Fibroblast of villous mesenchyme (primary cell): Measurements from ENCODE around the gene PAWR. TPM values are rescaled to one million over a fixed set of nuclear protein-coding genes. Genes with fewer than 3 reads are reported as not detected.

Experiments used
- DNase-seq: peaks from one replicate; pipeline ENCODE4 v3.0.0-alpha.2; 2010; ENCODE audit warnings: low read depth
- H3K4me3 ChIP-seq: 2 replicates; pipeline ENCODE4 v1.5.1; 2011; ENCODE audit warnings: low read depth, mild to moderate bottlenecking, low read length
- total RNA-seq: library from RNA; depleted of rRNA; stranded (reverse); fragments of >200 nt; gene quantifications from 2 replicates; pipeline ENCODE4 v1.2.3, GENCODE V29; 2012
- TF ChIP-seq, protein P1 (sequence below): IDR thresholded peaks from 2 replicates; pipeline ENCODE4 v1.5.1; 2012; ENCODE audit warnings: low read depth, mild to moderate bottlenecking, low read length; ENCODE audit not compliant: insufficient read depth

PAWR gene
- total RNA-seq, 1 donor: 64.3 TPM

GRCh38 chr12:79561401-79562132 lies 129.2 kb downstream of the PAWR start:
- H3K4me3 ChIP-seq: no peak overlapping the region
- DNase-seq: no peak
- TF ChIP-seq, protein P1, sequence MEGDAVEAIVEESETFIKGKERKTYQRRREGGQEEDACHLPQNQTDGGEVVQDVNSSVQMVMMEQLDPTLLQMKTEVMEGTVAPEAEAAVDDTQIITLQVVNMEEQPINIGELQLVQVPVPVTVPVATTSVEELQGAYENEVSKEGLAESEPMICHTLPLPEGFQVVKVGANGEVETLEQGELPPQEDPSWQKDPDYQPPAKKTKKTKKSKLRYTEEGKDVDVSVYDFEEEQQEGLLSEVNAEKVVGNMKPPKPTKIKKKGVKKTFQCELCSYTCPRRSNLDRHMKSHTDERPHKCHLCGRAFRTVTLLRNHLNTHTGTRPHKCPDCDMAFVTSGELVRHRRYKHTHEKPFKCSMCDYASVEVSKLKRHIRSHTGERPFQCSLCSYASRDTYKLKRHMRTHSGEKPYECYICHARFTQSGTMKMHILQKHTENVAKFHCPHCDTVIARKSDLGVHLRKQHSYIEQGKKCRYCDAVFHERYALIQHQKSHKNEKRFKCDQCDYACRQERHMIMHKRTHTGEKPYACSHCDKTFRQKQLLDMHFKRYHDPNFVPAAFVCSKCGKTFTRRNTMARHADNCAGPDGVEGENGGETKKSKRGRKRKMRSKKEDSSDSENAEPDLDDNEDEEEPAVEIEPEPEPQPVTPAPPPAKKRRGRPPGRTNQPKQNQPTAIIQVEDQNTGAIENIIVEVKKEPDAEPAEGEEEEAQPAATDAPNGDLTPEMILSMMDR: no peak

DNA sequence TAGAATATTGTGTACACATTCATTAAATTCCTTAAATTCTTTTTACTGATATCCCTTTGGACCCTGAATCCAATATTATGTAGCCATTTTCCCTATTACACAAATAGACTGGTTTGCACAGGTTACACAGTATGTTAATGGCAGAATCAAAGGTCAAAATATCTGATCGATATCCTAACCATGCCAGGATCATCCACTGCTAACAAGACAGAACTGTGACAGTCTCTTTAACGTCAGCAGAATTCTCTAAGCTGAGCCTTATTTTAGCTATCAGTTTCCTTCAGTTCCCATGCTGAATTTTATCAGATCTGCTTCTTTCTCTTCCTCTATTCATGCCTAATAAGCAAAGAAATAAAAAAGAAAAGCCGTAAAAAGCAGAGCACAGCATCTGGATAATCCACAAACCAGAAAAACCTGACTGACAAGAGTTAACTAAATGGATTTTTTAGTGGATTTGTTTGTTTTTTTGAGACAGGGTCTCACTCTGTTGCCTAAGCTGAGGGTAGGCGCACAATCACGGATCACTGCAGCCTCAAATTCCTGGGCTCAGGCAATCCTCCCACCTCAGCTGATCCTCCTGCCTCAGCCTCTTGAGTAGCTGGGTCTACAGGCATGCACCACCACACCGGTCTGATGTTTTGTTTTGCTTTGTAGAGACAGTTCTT lies 130.4 kb downstream of the PAWR start:
- TF ChIP-seq, protein P1: no peak
- no peak for DNase-seq
- H3K4me3 ChIP-seq: no peak overlapping the region

DNA sequence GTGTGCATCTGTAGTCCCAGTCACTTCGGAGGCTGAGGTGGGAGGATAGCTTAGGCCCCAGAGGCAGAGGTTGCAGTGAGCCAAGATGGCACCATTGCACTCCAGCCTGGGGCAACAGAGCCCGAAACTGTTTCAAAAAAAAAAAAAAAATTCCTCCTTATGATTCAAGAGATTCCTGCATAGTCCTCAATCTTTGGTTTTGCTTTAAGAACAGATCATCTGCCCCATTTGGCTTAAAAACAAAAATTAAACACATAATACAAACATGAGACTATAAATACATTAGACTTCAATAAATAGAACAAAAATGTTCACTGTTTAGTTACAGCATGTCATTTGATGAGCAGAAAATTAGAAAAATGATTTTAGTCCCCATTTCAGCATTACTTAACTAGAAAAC lies 131.2 kb downstream of the PAWR start:
- no peak overlapping the region for H3K4me3 ChIP-seq
- DNase-seq: no peak
- TF ChIP-seq, protein P1: no peak

GRCh38 chr12:79558924-79559469 lies 131.8 kb downstream of the PAWR start:
- H3K4me3 ChIP-seq: no peak overlapping the region
- TF ChIP-seq, protein P1: no peak
- no peak for DNase-seq

- DNase-seq: peak; percentile 44
- TF ChIP-seq, protein P1: no peak
- no peak overlapping the region for H3K4me3 ChIP-seq
Measured at GRCh38 chr12:79557690-79558315, 133.0 kb downstream of the PAWR start.

- peak; percentile 79 for DNase-seq
- H3K4me3 ChIP-seq: no peak overlapping the region
- TF ChIP-seq, protein P1: peak; percentile 75
Measured at GRCh38 chr12:79555028-79555925, 135.5 kb downstream of the PAWR start.
